HG03442 (cell line): ENCODE measurements around the gene PAGE5.

ENCODE experiments used
- ATAC-seq: cut with Tn5 transposase; IDR thresholded peaks from one replicate; pipeline ENCODE4 v1.9.1; 2021; ENCODE audit warnings: mild to moderate bottlenecking, moderate library complexity; ENCODE audit not compliant: unreplicated experiment

Gene PAGE5

DNA sequence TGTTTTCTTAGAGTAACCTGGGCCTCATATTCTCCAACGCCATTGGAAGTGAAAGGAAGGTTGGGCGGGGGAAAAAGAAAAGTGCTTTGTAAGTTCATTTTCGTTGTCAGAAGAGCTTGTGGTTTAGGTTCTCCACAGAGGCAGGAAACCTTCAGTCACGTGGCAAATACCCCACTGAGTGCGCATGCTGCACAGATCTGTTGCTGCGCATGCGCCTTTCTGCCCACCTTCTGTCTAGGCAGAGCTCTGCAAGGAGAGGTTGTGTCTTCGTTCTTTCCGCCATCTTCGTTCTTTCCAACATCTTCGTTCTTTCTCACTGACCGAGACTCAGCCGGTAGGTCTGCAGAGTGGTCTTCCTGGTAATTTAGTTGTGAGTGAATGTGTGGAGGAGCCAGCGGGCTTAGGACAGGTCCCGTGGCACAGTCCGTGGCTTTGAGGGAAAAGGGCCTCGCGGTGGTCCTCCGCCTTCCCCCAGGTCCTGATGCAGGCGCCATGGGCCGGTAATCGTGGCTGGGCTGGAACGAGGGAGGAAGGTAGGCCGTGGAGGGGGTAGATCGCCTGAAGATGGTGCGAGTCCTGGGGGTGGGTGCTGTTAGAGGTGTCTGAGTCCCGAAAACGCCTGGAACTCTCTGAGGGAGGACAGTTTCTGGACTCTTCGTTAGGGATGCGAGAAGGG, at the start of gene PAGE5:
Gene PAGE5, plus strand, starts transcription at position 228 of the 676 bp plus-strand sequence. CDS start 1,037 bp downstream, outside the sequence.
- ATAC-seq = no peak

DNA sequence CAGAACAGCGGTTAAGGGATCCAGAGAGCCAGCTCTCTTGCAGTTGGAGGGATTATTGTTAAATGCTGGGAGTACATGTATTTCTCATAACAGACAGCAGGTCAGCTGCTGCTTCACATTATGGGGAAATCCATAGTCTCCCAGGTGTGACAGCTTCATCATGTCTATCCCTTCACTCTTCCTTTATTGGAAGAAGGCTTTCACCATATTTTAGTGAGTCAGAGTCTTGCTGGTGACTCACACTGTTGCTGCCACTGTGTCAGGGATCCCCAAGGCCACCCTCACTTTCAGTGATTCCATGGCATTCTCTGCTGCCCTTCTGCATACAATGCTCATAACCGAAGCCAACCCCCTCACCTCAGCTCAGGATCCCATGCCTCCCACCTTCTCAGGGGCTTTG, 32.9 kb upstream of the PAGE5 start:
- ATAC-seq = no peak

DNA sequence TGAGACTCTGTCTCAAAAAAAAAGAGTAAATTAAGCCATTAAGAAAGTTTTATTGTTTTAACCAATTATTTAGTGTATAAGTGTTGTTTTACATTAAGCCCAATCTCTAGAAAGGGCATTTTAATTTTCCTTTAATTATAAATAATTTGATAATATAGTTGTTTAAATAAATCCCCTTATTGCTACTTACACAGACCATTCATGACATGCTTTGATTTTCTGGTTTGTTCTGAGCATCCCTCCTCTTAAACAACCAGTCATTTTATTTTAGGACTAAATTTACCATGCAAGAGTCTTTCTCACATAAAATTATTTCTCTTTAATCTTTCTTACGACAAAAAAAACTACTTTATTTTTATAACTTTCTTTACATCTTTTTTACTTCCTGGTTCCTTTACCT, 23.5 kb upstream of the PAGE5 start:
- no peak for ATAC-seq

DNA sequence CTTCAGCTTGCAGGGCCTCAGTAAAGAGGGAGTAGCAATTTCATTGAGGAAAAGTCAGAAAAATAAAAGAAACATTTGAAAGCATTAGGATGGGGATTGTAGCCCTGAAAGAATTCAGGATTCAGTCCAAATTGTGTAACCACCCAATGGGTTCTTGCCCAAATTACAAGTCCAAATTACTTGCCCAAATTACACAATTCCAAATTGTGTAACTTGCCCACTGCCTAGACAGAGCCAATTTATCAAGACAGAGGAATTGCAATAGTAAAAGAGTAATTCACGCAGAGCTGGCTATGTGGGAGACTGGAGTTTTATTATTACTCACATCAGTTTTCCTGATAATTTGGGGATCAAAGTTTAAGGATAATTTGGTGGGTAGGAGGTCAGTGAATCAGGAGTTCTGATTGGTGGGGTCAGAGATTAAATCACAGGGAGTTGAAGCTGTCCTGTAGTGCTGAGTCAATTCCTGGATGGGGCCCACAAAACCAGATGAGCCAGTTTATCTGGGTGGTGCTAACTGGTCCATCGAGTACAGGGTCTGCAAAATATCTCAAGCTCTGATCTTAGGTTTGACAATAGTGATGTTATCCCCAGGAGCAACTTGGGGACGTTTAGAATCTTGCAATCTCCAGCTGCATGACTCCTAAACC, 18.1 kb upstream of the PAGE5 start:
- ATAC-seq = no peak

- ATAC-seq = no peak
Measured at GRCh38 chrX:55206162-55206941, 13.8 kb upstream of the PAGE5 start.

DNA sequence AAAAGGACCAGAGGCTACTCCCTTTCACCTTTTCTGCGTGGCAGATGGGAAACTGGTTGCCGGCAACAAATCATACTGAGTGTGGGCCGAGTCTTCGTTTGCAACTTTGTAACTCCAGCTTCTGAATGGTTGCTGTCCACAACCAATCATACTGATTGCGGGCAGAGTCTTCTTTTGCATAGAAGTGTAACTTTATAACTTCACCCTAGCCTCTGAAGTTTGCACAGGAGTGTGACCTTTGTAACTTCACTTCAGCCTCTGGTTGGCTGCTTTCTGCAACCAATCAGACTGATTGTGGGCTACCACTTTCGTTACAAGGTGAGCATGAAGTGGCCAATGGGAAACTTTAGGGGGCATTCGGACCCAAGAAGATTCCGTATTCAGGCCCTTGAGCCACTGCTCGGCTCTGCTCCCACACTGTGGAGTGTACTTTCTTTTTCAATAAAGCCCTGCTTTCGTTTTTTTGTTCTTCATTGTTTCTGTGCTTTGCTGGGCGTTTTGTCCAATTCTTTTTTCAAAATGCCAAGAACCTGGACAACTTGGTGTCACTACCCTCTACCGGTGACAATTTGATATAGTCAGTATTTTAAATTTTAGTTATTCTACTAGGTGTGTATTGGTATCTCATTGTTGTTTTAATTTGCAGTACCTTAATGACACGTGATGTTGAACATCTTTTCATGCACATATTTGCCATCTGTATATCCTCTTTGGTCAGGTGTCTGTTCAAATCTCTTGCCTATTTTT, 9.0 kb upstream of the PAGE5 start:
- no peak for ATAC-seq

- no peak for ATAC-seq
Measured at GRCh38 chrX:55213381-55213780, 6.8 kb upstream of the PAGE5 start.

DNA sequence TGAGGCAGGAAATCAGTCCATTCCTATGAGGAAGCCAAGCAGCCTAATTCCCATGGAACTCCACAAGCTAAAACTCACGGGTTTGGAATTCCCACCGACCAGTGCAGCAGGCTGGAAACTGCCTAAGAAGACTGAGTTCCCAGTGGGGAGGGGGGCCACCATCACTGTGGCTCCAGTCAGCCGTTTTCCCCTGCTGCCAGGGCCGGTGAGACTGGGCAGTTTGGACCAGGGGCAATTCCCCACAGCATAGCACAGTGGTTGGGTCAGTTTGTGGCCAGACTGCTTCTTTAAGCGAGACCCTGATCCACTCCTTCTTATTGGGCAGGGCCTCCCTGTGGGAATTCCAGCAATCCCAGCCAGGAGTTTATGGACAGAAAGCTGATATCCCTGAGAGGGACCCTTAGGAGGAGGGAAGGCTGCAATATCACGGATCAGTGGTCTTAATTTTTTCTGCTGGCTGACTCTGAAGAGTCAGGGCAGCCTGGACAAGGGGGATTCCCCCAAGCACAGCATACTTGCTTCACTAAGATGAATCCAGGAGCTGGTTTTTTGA, 20.7 kb downstream of the PAGE5 start:
- no peak for ATAC-seq

- no peak for ATAC-seq
Measured at GRCh38 chrX:55253528-55253927, 33.4 kb downstream of the PAGE5 start.

- ATAC-seq = no peak
Measured at GRCh38 chrX:55260806-55261205, 40.7 kb downstream of the PAGE5 start.

DNA sequence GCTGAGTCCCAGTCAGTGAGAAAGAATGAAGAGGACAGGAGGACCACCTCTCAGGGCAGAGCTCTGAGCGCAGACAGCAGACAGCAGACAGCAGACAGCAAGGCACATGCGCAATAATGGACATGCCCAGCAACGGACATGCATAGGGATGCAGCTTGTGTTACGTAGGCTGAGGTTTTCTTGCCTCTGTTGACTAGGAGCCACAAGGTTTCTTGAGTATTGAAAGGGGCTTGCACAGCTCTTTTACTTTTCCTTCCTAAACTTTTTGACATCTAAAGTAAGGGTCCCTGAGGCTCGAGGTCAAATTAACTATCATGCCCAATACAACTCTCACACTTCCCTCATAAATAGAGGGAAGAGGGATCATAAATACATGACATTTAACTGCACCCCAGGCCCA, 44.7 kb downstream of the PAGE5 start, which contains the start of gene PAGE3:
Gene PAGE3, minus strand, starts transcription at position 101 of the 400 bp plus-strand sequence. CDS start 1,013 bp downstream, outside the sequence.
- ATAC-seq = no peak
